ENCODE results near the gene MRPS14. TPM values are rescaled to one million over a fixed set of nuclear protein-coding genes. Genes with fewer than 3 reads are reported as not detected.

MRPS14 gene
- total RNA-seq, 2 experiments from 2014 or later: 34.5 to 34.6 TPM

- no peak for DNase-seq
- POLR2A ChIA-PET: no interaction called here
- Mint-ChIP-seq H3K9me3 (no peaks in the 10 kb centered on the region), H3K36me3 (ENCODE audit: low read depth) (peaks cover 38% of the 10 kb centered on the region), H3K4me1 (peaks cover 34% of the 10 kb centered on the region), H3K27me3 (no peaks in the 10 kb centered on the region), H3K4me3 (no peak overlapping the region), H3K27ac (no peak overlapping the region)
- CTCF ChIA-PET: interaction anchor here (1.3 kb wide), 1 partner anchor 16 kb away, joined by 5 read pairs; no protein-coding TSS in a partner anchor
Observed at GRCh38 chr1:174991473-174991872, 31.8 kb downstream of the MRPS14 start.

- CTCF ChIA-PET: interaction anchor here (1.4 to 2.0 kb wide), 2 partner anchors 14 to 15 kb away, joined by 5 to 6 read pairs; no protein-coding TSS in a partner anchor
Observed at GRCh38 chr1:174990382-174990999, 32.7 kb downstream of the MRPS14 start.

GRCh38 chr1:174989536-174990220 lies 33.5 kb downstream of the MRPS14 start:
- Mint-ChIP-seq H3K36me3 (ENCODE audit: low read depth) (peaks cover 42% of the 10 kb centered on the region), H3K27ac (peak overlapping the region; percentile 88), H3K4me1 (peaks cover 36% of the 10 kb centered on the region), H3K9me3 (no peaks in the 10 kb centered on the region), H3K27me3 (no peaks in the 10 kb centered on the region), H3K4me3 (peak overlapping the region; percentile 73)
- ChIA-PET POLR2A (interaction anchor here (0.7 kb wide), 1 partner anchor 27 kb away, joined by 4 read pairs; no protein-coding TSS in a partner anchor), CTCF (interaction anchor here (1.0 to 2.0 kb wide), 4 partner anchors 9 to 15 kb away, joined by 4 to 6 read pairs (median 6); no protein-coding TSS in a partner anchor)
- no peak for DNase-seq

More at GRCh38 chr1:174990382-174990999, 32.7 kb downstream of the MRPS14 start:
- no peak for DNase-seq
- no peaks in the 10 kb centered on the region for H3K27me3 Mint-ChIP-seq
- peaks cover 39% of the 10 kb centered on the region for H3K36me3 Mint-ChIP-seq (ENCODE audit: low read depth)
- H3K4me1 Mint-ChIP-seq: peaks cover 32% of the 10 kb centered on the region
- H3K9me3 Mint-ChIP-seq: no peaks in the 10 kb centered on the region
- peak overlapping the region; percentile 76 for H3K4me3 Mint-ChIP-seq
- H3K27ac Mint-ChIP-seq: peak overlapping the region; percentile 93
- POLR2A ChIA-PET: no interaction called here

- ChIA-PET POLR2A (interaction anchor here (0.7 kb wide), 1 partner anchor 26 kb away, joined by 4 read pairs; no protein-coding TSS in a partner anchor), CTCF (interaction anchor here (1.0 to 2.0 kb wide), 4 partner anchors 10 to 14 kb away, joined by 4 to 6 read pairs (median 6); no protein-coding TSS in a partner anchor)
- Mint-ChIP-seq H3K36me3 (ENCODE audit: low read depth) (peaks cover 40% of the 10 kb centered on the region), H3K9me3 (no peaks in the 10 kb centered on the region), H3K4me3 (no peak overlapping the region), H3K4me1 (peaks cover 36% of the 10 kb centered on the region), H3K27me3 (no peaks in the 10 kb centered on the region), H3K27ac (no peak overlapping the region)
- DNase-seq: no peak
Observed at GRCh38 chr1:174988986-174989385, 34.2 kb downstream of the MRPS14 start.

GRCh38 chr1:174988539-174988938 lies 34.7 kb downstream of the MRPS14 start:
- Mint-ChIP-seq H3K27me3 (no peaks in the 10 kb centered on the region), H3K4me1 (peaks cover 34% of the 10 kb centered on the region), H3K4me3 (no peak overlapping the region), H3K9me3 (no peaks in the 10 kb centered on the region), H3K27ac (peak overlapping the region; percentile 2), H3K36me3 (ENCODE audit: low read depth) (peaks cover 41% of the 10 kb centered on the region)
- POLR2A ChIA-PET: no interaction called here
- CTCF ChIA-PET: interaction anchor here (1.1 kb wide), 1 partner anchor 11 kb away, joined by 6 read pairs; no protein-coding TSS in a partner anchor
- DNase-seq: no peak

- DNase-seq: no peak
- H3K27me3 Mint-ChIP-seq: no peaks in the 10 kb centered on the region
- peaks cover 39% of the 10 kb centered on the region for H3K4me1 Mint-ChIP-seq
- peaks cover 7% of the 10 kb centered on the region for H3K9me3 Mint-ChIP-seq
- H3K27ac Mint-ChIP-seq: no peak overlapping the region
- CTCF ChIA-PET: no interaction called here
- peaks cover 54% of the 10 kb centered on the region for H3K36me3 Mint-ChIP-seq (ENCODE audit: low read depth)
- POLR2A ChIA-PET: no interaction called here
- no peak overlapping the region for H3K4me3 Mint-ChIP-seq
Observed at GRCh38 chr1:174984952-174985351, 38.3 kb downstream of the MRPS14 start.

- peaks cover 25% of the 10 kb centered on the region for H3K4me1 Mint-ChIP-seq
- H3K4me3 Mint-ChIP-seq: no peak overlapping the region
- peak; percentile 76 for DNase-seq
- no peak overlapping the region for H3K27ac Mint-ChIP-seq
- peaks cover 7% of the 10 kb centered on the region for H3K9me3 Mint-ChIP-seq
- POLR2A ChIA-PET: interaction anchor here (0.6 kb wide), 1 partner anchor 184 kb away, joined by 4 read pairs; no protein-coding TSS in a partner anchor
- peaks cover 51% of the 10 kb centered on the region for H3K36me3 Mint-ChIP-seq (ENCODE audit: low read depth)
- H3K27me3 Mint-ChIP-seq: no peaks in the 10 kb centered on the region
- CTCF ChIA-PET: interaction anchor here (0.6 to 1.5 kb wide), 7 partner anchors 9 to 215 kb away, joined by 3 to 4 read pairs (median 3); no protein-coding TSS in a partner anchor
Observed at GRCh38 chr1:174982971-174983689, 40.1 kb downstream of the MRPS14 start.

- H3K36me3 Mint-ChIP-seq (ENCODE audit: low read depth): peaks cover 69% of the 10 kb centered on the region
- DNase-seq: no peak
- peaks cover 47% of the 10 kb centered on the region for H3K4me1 Mint-ChIP-seq
- no peaks in the 10 kb centered on the region for H3K27me3 Mint-ChIP-seq
- ChIA-PET POLR2A (no interaction called here), CTCF (interaction anchor here (1.3 to 2.8 kb wide), 4 partner anchors 11 to 714 kb away, joined by 3 to 9 read pairs (median 5); partner anchors contain the start of gene CACYBP)
- H3K4me3 Mint-ChIP-seq: no peak overlapping the region
- no peaks in the 10 kb centered on the region for H3K9me3 Mint-ChIP-seq
- no peak overlapping the region for H3K27ac Mint-ChIP-seq
Observed at GRCh38 chr1:174976436-174977108, 46.7 kb downstream of the MRPS14 start.

- POLR2A ChIA-PET: no interaction called here
- no peaks in the 10 kb centered on the region for H3K27me3 Mint-ChIP-seq
- peaks cover 67% of the 10 kb centered on the region for H3K36me3 Mint-ChIP-seq (ENCODE audit: low read depth)
- DNase-seq: no peak
- CTCF ChIA-PET: interaction anchor here (1.1 to 2.8 kb wide), 7 partner anchors 10 to 714 kb away, joined by 3 to 9 read pairs (median 5); partner anchors contain the start of gene CACYBP
- peaks cover 51% of the 10 kb centered on the region for H3K4me1 Mint-ChIP-seq
- no peak overlapping the region for H3K27ac Mint-ChIP-seq
- H3K4me3 Mint-ChIP-seq: no peak overlapping the region
- H3K9me3 Mint-ChIP-seq: no peaks in the 10 kb centered on the region
Observed at GRCh38 chr1:174975764-174976163, 47.5 kb downstream of the MRPS14 start.

GRCh38 chr1:174974711-174975119 lies 48.5 kb downstream of the MRPS14 start:
- peaks cover 53% of the 10 kb centered on the region for H3K4me1 Mint-ChIP-seq
- no peaks in the 10 kb centered on the region for H3K9me3 Mint-ChIP-seq
- ChIA-PET CTCF (interaction anchor here (0.5 to 2.8 kb wide), 8 partner anchors 8 to 216 kb away, joined by 3 to 9 read pairs (median 4); partner anchors contain the start of gene CACYBP), POLR2A (no interaction called here)
- no peak for DNase-seq
- H3K27ac Mint-ChIP-seq: no peak overlapping the region
- H3K27me3 Mint-ChIP-seq: no peaks in the 10 kb centered on the region
- no peak overlapping the region for H3K4me3 Mint-ChIP-seq
- H3K36me3 Mint-ChIP-seq (ENCODE audit: low read depth): peaks cover 68% of the 10 kb centered on the region

- peak overlapping the region; percentile 50 for H3K27ac Mint-ChIP-seq
Observed at GRCh38 chr1:174971902-174972301, 51.3 kb downstream of the MRPS14 start.

GRCh38 chr1:174971466-174971865 lies 51.8 kb downstream of the MRPS14 start:
- Mint-ChIP-seq H3K36me3 (ENCODE audit: low read depth) (peaks cover 51% of the 10 kb centered on the region), H3K9me3 (no peaks in the 10 kb centered on the region), H3K4me1 (peaks cover 70% of the 10 kb centered on the region), H3K27ac (peak overlapping the region; percentile 79), H3K27me3 (no peaks in the 10 kb centered on the region), H3K4me3 (peak overlapping the region; percentile 42)
- DNase-seq: no peak
- CTCF ChIA-PET: interaction anchor here (0.6 to 1.1 kb wide), 2 partner anchors 11 to 42 kb away, joined by 3 read pairs; no protein-coding TSS in a partner anchor
- POLR2A ChIA-PET: no interaction called here

More at GRCh38 chr1:174971902-174972301, 51.3 kb downstream of the MRPS14 start:
- peaks cover 55% of the 10 kb centered on the region for H3K36me3 Mint-ChIP-seq (ENCODE audit: low read depth)
- no peak for DNase-seq
- no peaks in the 10 kb centered on the region for H3K9me3 Mint-ChIP-seq
- peak overlapping the region; percentile 11 for H3K4me3 Mint-ChIP-seq
- H3K27me3 Mint-ChIP-seq: no peaks in the 10 kb centered on the region
- H3K4me1 Mint-ChIP-seq: peaks cover 72% of the 10 kb centered on the region
- POLR2A ChIA-PET: no interaction called here
- CTCF ChIA-PET: interaction anchor here (0.6 to 1.1 kb wide), 2 partner anchors 11 to 42 kb away, joined by 3 read pairs; no protein-coding TSS in a partner anchor

Measured in activated CD4-positive, alpha-beta T cell treated with anti-CD3 and anti-CD28 coated beads, Interleukin-2, amount 10 ng/mL, durations not matched to agents 7 days and 5 days (primary cell).